ENCODE measurements around the gene ZNF462. TPM values are rescaled to one million over a fixed set of nuclear protein-coding genes. Genes with fewer than 3 reads are reported as not detected.
"Not testable (repeated sequence)": the region's sequence is repeated elsewhere in the genome, so short reads cannot be mapped to it uniquely, and the experiment has no call there.

ZNF462 gene
- total RNA-seq, 1 experiment from 2014 or later, result 11.9 TPM

GRCh38 chr9:106886111-106887046 lies 23.4 kb downstream of the ZNF462 start:
- H3K27ac ChIP-seq, result 0 out of 2 replicates have a peak overlapping the region, but pooled peaks have one; percentile 20
- H3K4me3 ChIP-seq, result no peak overlapping the region
- H3K36me3 ChIP-seq, result no peaks in the 10 kb centered on the region
- H3K9me3 ChIP-seq (replicated peaks), result no peaks in the 10 kb centered on the region; the same call in 1 of the 2 replicates
- peaks cover 45% of the 10 kb centered on the region for H3K4me1 ChIP-seq (replicated peaks)
- no peak for DNase-seq (ENCODE audit: low read depth in 1 of 2, low spot score in 2 of 2)
- no peaks in the 10 kb centered on the region for H3K27me3 ChIP-seq (replicated peaks)

GRCh38 chr9:106887066-106887465 lies 24.1 kb downstream of the ZNF462 start:
- peaks cover 52% of the 10 kb centered on the region for H3K4me1 ChIP-seq (replicated peaks)
- H3K36me3 ChIP-seq, result no peaks in the 10 kb centered on the region
- H3K9me3 ChIP-seq (replicated peaks), result no peaks in the 10 kb centered on the region; the same call in 1 of the 2 replicates
- H3K27me3 ChIP-seq (replicated peaks), result no peaks in the 10 kb centered on the region
- H3K4me3 ChIP-seq, result no peak overlapping the region
- no peak for DNase-seq (ENCODE audit: low read depth in 1 of 2, low spot score in 2 of 2)
- H3K27ac ChIP-seq, result no peak overlapping the region

DNA sequence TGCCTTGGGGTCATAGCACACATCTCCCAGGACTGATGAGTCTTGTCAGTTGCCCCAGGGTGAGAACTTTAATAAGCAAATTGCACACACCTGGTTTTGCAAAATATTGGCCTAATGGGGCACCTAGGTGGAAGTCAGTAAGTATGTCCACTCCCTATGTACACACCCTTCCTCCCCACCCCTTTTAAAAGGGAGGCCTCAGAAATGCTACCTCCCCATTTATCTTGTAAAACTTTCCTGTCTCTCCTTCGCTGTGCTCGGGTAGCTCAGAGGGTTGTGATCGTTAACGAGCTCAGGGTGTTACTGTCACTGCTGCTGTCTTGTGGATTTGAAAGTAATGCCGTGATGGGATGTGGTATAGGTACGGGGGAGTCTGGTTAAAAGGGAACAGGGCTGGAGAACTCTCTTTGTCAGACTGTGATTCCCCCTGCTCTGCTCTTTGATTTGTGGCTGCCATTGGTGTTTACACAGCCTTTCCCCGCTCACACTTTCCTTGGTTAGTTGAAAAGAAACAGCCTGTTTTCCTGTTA lies 26.2 kb downstream of the ZNF462 start:
- H3K27me3 ChIP-seq (replicated peaks), result no peaks in the 10 kb centered on the region
- no peaks in the 10 kb centered on the region; the same call in 1 of the 2 replicates for H3K9me3 ChIP-seq (replicated peaks)
- H3K36me3 ChIP-seq, result peaks cover 4% of the 10 kb centered on the region
- H3K27ac ChIP-seq, result no peak overlapping the region
- H3K4me3 ChIP-seq, result no peak overlapping the region
- peaks cover 59% of the 10 kb centered on the region for H3K4me1 ChIP-seq (replicated peaks)
- no peak for DNase-seq (ENCODE audit: low read depth in 1 of 2, low spot score in 2 of 2)

- Histone ChIP-seq H3K4me3 (no peak overlapping the region), H3K4me1 (replicated peaks) (peaks cover 44% of the 10 kb centered on the region), H3K9me3 (replicated peaks) (no peaks in the 10 kb centered on the region; the same call in 1 of the 2 replicates), H3K36me3 (peaks cover 4% of the 10 kb centered on the region), H3K27me3 (replicated peaks) (no peaks in the 10 kb centered on the region), H3K27ac (no peak overlapping the region)
- no peak for DNase-seq (ENCODE audit: low read depth in 1 of 2, low spot score in 2 of 2)
Observed at GRCh38 chr9:106890608-106891007, 27.6 kb downstream of the ZNF462 start.

- H3K9me3 ChIP-seq (replicated peaks), result no peaks in the 10 kb centered on the region; the same call in 1 of the 2 replicates
- no peak overlapping the region for H3K4me3 ChIP-seq
- H3K36me3 ChIP-seq, result peaks cover 4% of the 10 kb centered on the region
- no peak for DNase-seq (ENCODE audit: low read depth in 1 of 2, low spot score in 2 of 2)
- peaks cover 37% of the 10 kb centered on the region for H3K4me1 ChIP-seq (replicated peaks)
- peak overlapping the region; percentile 94; the same call in 1 of the 2 replicates for H3K27ac ChIP-seq
- no peaks in the 10 kb centered on the region for H3K27me3 ChIP-seq (replicated peaks)
Observed at GRCh38 chr9:106891286-106891685, 28.3 kb downstream of the ZNF462 start.

- Histone ChIP-seq H3K4me1 (replicated peaks) (peaks cover 46% of the 10 kb centered on the region), H3K27me3 (replicated peaks) (no peaks in the 10 kb centered on the region), H3K4me3 (no peak overlapping the region), H3K9me3 (replicated peaks) (no peaks in the 10 kb centered on the region; the same call in 1 of the 2 replicates), H3K36me3 (peaks cover 4% of the 10 kb centered on the region), H3K27ac (peak overlapping the region; percentile 94)
- peak; percentile 90 to 95 for DNase-seq (ENCODE audit: low read depth in 1 of 2, low spot score in 2 of 2)
Observed at GRCh38 chr9:106892632-106893031, 29.7 kb downstream of the ZNF462 start.

DNA sequence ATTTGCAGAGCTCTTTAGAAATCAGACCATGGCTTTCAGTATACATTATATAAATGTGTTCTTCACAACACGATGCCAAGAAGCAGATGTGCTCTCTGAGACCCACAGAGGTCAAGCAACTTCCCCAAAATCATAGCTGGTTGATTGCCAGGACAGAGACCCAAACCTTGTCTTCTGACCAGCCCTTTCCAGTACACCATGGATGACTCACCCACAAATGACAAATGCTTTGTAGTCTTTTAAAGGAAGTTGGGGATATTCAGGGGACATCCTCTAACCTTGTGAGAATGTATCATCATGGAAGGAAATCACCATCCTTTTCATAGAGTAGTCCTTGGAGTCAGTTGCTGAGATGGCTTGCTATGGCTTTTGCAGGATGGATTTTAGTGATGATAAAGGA lies 30.1 kb downstream of the ZNF462 start:
- Histone ChIP-seq H3K4me3 (no peak overlapping the region), H3K27ac (peak overlapping the region; percentile 94), H3K9me3 (replicated peaks) (no peaks in the 10 kb centered on the region; the same call in 1 of the 2 replicates), H3K4me1 (replicated peaks) (peaks cover 49% of the 10 kb centered on the region), H3K27me3 (replicated peaks) (no peaks in the 10 kb centered on the region), H3K36me3 (peaks cover 4% of the 10 kb centered on the region)
- DNase-seq (ENCODE audit: low read depth in 1 of 2, low spot score in 2 of 2), result peak in 1 of 2 experiments; percentile 56

DNA sequence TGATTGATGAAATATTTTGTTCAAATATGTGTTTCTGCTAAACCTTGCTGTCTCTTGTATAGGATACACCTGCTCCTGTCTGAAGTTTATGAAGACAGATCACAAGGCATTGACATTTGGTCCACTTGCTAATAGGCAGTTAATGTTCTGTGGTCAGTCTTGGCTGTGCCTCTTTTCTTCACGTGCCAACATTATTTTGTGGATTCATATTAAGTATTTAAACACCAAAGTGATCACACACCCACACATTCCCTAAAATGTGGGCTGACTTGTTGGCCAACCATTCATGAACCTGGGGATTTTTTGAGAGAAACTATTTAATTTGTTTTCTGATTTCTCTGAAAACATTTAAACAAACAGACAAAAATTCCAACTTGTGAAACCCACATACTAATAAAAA lies 33.7 kb downstream of the ZNF462 start:
- Histone ChIP-seq H3K4me3 (no peak overlapping the region), H3K27ac (no peak overlapping the region), H3K4me1 (replicated peaks) (peaks cover 35% of the 10 kb centered on the region), H3K9me3 (replicated peaks) (no peaks in the 10 kb centered on the region), H3K36me3 (peaks cover 4% of the 10 kb centered on the region), H3K27me3 (replicated peaks) (no peaks in the 10 kb centered on the region)
- no peak for DNase-seq (ENCODE audit: low read depth in 1 of 2, low spot score in 2 of 2)

- no peaks in the 10 kb centered on the region for H3K9me3 ChIP-seq (replicated peaks)
- H3K4me3 ChIP-seq, result no peak overlapping the region
- peaks cover 29% of the 10 kb centered on the region for H3K4me1 ChIP-seq (replicated peaks)
- peaks cover 4% of the 10 kb centered on the region for H3K36me3 ChIP-seq
- H3K27ac ChIP-seq, result no peak overlapping the region
- no peaks in the 10 kb centered on the region for H3K27me3 ChIP-seq (replicated peaks)
- DNase-seq (ENCODE audit: low read depth in 1 of 2, low spot score in 2 of 2), result no peak
Observed at GRCh38 chr9:106897236-106897635, 34.3 kb downstream of the ZNF462 start.

GRCh38 chr9:106897751-106898150 lies 34.8 kb downstream of the ZNF462 start:
- peaks cover 24% of the 10 kb centered on the region for H3K4me1 ChIP-seq (replicated peaks)
- H3K9me3 ChIP-seq (replicated peaks), result no peaks in the 10 kb centered on the region
- H3K27ac ChIP-seq, result no peak overlapping the region
- DNase-seq (ENCODE audit: low read depth in 1 of 2, low spot score in 2 of 2), result no peak
- H3K27me3 ChIP-seq (replicated peaks), result no peaks in the 10 kb centered on the region
- H3K4me3 ChIP-seq, result no peak overlapping the region
- peaks cover 4% of the 10 kb centered on the region for H3K36me3 ChIP-seq

GRCh38 chr9:106900523-106900922 lies 37.6 kb downstream of the ZNF462 start:
- H3K9me3 ChIP-seq (replicated peaks); H3K36me3 ChIP-seq; H3K4me3 ChIP-seq; H3K27me3 ChIP-seq (replicated peaks); H3K27ac ChIP-seq; DNase-seq (ENCODE audit: low read depth in 1 of 2, low spot score in 2 of 2): not testable (repeated sequence)
- peaks cover 11% of the 10 kb centered on the region for H3K4me1 ChIP-seq (replicated peaks)

DNA sequence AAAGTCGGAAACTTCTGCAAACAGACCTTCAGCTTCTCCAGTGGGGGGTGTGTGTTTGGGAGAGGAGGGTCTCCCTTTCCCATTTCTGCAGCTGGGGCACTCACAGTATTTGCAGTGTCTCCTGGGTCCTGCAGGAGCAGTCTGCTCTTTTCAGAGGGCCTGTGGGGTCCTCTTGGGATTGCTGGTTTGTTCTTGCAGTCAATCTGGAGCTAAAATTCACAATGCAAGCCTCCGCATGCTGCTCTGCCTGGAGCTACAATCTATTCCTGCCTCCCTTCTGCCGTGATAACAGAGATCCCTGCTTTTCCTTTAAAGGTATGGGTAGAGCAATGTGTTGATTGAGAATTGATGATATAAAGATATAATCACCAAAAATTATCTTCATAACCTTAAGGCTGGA lies 43.2 kb downstream of the ZNF462 start:
- Histone ChIP-seq H3K4me3 (no peak overlapping the region), H3K9me3 (replicated peaks) (no peaks in the 10 kb centered on the region), H3K27me3 (replicated peaks) (no peaks in the 10 kb centered on the region), H3K27ac (no peak overlapping the region), H3K4me1 (replicated peaks) (no peaks in the 10 kb centered on the region), H3K36me3 (no peaks in the 10 kb centered on the region)
- no peak for DNase-seq (ENCODE audit: low read depth in 1 of 2, low spot score in 2 of 2)

DNA sequence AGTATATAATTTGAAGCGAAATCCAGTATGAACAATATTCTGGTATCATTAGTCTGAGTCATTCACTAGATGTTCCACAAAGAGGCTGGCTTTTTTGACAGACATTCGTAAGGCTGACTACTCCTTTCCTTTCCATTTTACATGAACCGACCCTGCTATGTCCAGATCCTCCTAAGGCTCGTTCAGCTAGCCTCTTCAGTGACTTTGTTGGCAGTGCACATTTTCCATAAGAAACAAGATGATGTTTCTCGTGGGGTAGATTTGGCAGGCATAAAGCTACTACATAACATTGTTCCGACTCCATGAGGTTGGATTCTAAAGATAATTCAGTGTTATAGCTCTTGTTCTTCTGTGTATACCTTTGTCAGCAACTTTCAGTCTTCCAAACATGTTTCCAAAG lies 49.0 kb downstream of the ZNF462 start:
- Histone ChIP-seq H3K27ac (no peak overlapping the region), H3K27me3 (replicated peaks) (no peaks in the 10 kb centered on the region), H3K36me3 (no peaks in the 10 kb centered on the region; the same call in 1 of the 2 replicates), H3K4me1 (replicated peaks) (peaks cover 19% of the 10 kb centered on the region), H3K9me3 (replicated peaks) (no peaks in the 10 kb centered on the region), H3K4me3 (no peak overlapping the region)
- DNase-seq (ENCODE audit: low read depth in 1 of 2, low spot score in 2 of 2), result no peak

GRCh38 chr9:106913276-106913675 lies 50.3 kb downstream of the ZNF462 start:
- no peaks in the 10 kb centered on the region; the same call in 1 of the 2 replicates for H3K36me3 ChIP-seq
- peaks cover 25% of the 10 kb centered on the region for H3K4me1 ChIP-seq (replicated peaks)
- no peak for DNase-seq (ENCODE audit: low read depth in 1 of 2, low spot score in 2 of 2)
- H3K27ac ChIP-seq, result no peak overlapping the region
- no peaks in the 10 kb centered on the region for H3K27me3 ChIP-seq (replicated peaks)
- no peak overlapping the region for H3K4me3 ChIP-seq
- H3K9me3 ChIP-seq (replicated peaks), result no peaks in the 10 kb centered on the region

All from SJSA1 (cell line).